GM19463 (cell line): ENCODE measurements around the gene SARS1.
"Not testable (repeated sequence)": the region's sequence is repeated elsewhere in the genome, so short reads cannot be mapped to it uniquely, and the experiment has no call there.

Experiments used
- ATAC-seq: cut with Tn5 transposase; IDR thresholded peaks from one replicate; pipeline ENCODE4 v1.9.1; 2021; ENCODE audit warnings: mild to moderate bottlenecking, moderate library complexity; ENCODE audit not compliant: unreplicated experiment

The SARS1 gene, protein sequence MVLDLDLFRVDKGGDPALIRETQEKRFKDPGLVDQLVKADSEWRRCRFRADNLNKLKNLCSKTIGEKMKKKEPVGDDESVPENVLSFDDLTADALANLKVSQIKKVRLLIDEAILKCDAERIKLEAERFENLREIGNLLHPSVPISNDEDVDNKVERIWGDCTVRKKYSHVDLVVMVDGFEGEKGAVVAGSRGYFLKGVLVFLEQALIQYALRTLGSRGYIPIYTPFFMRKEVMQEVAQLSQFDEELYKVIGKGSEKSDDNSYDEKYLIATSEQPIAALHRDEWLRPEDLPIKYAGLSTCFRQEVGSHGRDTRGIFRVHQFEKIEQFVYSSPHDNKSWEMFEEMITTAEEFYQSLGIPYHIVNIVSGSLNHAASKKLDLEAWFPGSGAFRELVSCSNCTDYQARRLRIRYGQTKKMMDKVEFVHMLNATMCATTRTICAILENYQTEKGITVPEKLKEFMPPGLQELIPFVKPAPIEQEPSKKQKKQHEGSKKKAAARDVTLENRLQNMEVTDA

DNA sequence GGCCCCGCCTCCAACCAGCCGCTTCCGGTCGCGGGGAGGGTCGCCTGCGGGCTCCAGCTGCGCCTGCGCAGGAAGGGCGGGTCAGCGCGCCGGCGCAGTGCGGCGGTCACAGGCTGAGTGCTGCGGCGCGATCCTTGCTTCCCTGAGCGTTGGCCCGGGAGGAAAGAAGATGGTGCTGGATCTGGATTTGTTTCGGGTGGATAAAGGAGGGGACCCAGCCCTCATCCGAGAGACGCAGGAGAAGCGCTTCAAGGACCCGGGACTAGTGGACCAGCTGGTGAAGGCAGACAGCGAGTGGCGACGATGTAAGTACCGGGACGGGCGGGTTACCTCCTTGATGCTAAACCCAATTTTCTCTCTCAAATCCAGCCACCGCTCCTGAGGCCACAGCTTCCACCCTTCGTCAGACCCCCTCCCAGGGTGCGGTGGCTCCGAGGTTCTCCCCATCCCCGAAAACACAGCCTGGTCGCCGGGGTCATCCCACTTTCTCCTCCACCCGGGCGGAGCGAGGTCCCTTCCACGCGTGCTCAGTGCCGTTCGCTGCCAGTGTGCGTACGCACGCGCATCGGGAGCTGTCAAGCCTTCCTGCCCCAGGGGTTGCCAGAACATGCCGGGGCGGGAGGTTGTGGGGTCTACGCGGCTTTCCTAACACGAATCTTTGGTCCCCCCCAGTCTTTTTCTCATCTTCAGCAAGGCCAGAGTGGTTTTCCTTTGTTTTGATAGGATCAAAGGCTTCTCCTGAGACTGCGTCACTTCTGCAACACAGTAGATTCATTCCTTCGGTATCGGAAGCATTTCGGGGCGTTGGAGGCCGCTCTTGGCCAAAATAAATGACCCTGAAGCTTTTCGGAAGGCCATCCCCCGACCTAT lies at the start of gene SARS1:
TSS of gene SARS1 (plus strand) at position 95 of the 870 bp plus-strand sequence. CDS start at position 170, 75 bp downstream.
- ATAC-seq, result peak; percentile 79

GRCh38 chr1:109164538-109164937 lies 49.2 kb upstream of the SARS1 start:
- no peak for ATAC-seq

DNA sequence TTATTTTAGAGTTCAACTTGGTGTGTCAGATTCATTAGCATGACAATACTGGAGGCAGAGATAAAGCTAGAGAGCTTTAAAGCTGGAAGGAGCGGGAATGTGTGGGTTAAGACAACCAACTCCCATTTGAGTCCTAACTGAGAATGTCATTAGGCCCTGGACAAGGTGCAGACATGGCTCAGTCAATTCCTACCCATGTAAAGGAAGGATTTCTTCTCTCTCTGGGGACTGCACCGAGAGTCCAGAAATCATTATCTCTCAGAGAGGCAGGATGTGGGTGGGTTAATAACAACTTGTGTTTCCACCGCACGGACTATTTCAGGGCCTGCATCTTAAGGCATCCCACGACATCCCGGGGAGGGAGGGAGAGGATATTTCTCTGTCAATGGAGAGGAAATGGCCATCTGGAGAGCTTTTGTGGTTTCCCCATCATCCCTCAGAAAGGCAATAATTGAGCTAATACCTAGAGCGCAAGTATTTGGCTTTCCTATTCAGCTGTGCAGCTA lies 46.7 kb upstream of the SARS1 start:
- peak; percentile 77 for ATAC-seq

- no peak for ATAC-seq
Measured at GRCh38 chr1:109170035-109170764, 43.5 kb upstream of the SARS1 start.

- ATAC-seq, result no peak
Measured at GRCh38 chr1:109171646-109172045, 42.1 kb upstream of the SARS1 start.

DNA sequence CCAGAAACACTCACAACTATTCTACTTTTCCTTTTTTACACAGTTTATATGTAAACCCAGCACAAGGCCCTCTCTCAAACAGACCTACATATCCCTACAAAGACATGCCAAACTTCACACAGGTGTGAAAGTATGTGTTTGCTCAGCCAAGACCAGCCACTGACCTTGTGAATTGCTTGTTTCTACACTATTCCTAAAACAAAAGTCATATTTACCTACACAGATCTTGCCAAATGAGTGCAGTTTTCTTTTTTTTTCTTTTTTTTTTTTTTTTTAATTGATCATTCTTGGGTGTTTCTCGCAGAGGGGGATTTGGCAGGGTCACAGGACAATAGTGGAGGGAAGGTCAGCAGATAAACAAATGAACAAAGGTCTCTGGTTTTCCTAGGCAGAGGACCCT lies 37.4 kb upstream of the SARS1 start:
- ATAC-seq, result not testable (repeated sequence)

GRCh38 chr1:109180715-109181084 lies 33.0 kb upstream of the SARS1 start:
- not testable (repeated sequence) for ATAC-seq

GRCh38 chr1:109181085-109181806 lies 32.5 kb upstream of the SARS1 start:
- ATAC-seq, result no peak

DNA sequence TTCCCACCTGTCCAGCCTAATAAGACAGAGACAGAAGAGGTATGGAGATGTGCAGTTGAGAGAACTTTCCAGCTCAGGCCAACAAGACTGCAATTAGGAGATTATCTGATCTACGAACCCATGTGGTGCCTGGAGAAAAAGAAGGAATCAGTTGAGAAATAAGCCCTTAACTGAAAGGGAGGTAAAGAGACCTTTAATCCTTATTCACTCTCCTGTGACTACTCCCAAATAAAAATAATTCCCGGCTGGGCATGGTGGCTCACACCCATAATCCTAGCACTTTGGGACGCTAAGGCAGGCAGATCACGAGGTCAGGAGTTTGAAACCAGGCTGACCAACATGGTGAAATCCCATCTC lies 31.9 kb upstream of the SARS1 start:
- no peak for ATAC-seq

DNA sequence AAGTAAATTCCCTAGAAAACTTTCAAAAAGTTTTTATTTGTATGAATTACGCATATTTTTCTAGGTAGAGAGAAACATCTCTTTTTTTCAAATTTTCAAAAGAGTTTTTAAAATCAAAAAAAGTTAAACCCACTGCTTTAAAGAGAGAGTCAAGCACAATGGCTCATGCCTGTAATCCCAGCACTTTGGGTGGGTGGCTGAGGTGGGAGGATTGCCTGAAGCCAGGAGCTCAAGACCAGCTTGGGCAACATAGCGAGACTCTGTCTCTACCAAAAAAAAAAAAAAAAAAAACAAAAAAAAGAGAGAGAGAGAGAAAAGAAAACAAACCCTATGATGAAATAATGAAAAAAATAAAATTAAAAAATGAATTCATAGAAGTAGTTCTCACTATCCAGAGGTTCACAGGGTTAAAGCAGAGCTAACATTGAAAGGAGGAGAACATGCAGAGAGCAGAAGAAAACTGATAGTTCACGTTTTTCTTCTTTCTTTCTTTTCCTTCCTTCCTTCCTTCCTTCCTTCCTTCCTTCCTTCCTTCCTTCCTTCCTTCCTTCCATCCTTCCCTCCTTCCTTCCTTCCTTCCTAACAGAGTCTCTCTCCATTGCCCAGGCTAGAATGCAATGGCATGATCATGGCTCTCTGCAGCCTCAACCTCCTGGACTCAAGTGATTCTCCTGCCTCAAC lies 30.5 kb upstream of the SARS1 start:
- ATAC-seq, result no peak

GRCh38 chr1:109184687-109185086 lies 29.0 kb upstream of the SARS1 start:
- ATAC-seq, result no peak

GRCh38 chr1:109185357-109185756 lies 28.4 kb upstream of the SARS1 start:
- ATAC-seq, result no peak

- ATAC-seq, result no peak
Measured at GRCh38 chr1:109185990-109186732, 27.6 kb upstream of the SARS1 start.

- ATAC-seq, result no peak
Measured at GRCh38 chr1:109186733-109187086, 27.0 kb upstream of the SARS1 start.

DNA sequence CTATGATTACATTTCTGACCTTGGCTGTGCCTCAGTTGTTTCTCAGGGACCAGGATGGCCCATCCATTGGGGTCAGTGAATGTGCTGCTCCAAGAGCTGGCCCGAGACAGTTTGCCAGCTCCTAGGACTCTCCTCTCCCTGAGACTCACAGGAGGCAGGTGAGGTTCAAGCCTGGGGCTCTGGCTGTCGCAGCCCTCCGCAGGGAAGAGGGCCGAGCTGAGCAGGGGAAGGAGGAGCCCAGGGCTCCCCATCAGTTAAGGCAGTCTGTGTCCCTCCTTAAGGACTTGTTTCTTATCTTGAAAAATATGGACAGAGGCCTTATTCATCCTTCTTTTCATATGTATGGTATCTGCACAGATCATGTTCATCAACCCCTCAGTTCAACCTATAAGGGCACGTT lies 26.6 kb upstream of the SARS1 start:
- ATAC-seq, result no peak

GRCh38 chr1:109188200-109188599 lies 25.5 kb upstream of the SARS1 start:
- ATAC-seq, result no peak

DNA sequence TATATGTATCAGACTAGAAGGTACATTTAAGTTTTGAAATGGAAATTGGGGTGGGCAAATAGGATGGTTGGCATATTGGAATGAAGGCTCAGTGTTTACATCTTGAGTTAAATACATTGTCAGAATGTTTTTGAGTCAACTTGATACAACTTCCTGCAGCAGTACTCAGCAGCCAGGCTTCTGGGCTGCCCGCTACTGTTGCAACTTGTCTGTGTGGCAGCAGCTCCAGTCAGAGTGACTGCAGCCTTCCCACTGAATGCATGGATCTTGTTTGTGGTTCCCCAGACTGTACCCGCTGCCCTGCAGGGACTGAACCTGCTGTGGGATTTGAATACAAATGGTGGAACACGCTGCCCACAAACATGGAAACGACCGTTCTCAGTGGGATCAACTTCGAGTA lies 24.9 kb upstream of the SARS1 start:
- no peak for ATAC-seq

GRCh38 chr1:109190189-109190588 lies 23.5 kb upstream of the SARS1 start:
- no peak for ATAC-seq

GRCh38 chr1:109191377-109191776 lies 22.3 kb upstream of the SARS1 start:
- ATAC-seq, result no peak
